ENCODE results near the gene RPUSD2.

The RPUSD2 gene

GRCh38 chr15:40618906-40619305 lies 49.8 kb downstream of the RPUSD2 start:
- Histone ChIP-seq H3K4me3 (no peak overlapping the region), H3K27ac (no peak overlapping the region)
- TF ChIP-seq CTCF (IDR thresholded peaks at IDR 0.05) = no peak
- no peak for DNase-seq (ENCODE audit: low spot score)

GRCh38 chr15:40623361-40623760 lies 54.3 kb downstream of the RPUSD2 start:
- DNase-seq (ENCODE audit: low spot score) = no peak
- H3K4me3 ChIP-seq = no peak overlapping the region
- TF ChIP-seq CTCF (IDR thresholded peaks at IDR 0.05) = no peak
- H3K27ac ChIP-seq = no peak overlapping the region

All from coronary artery (tissue), 2 donors.